ENCODE results near the gene KIAA1614. TPM values are rescaled to one million over a fixed set of nuclear protein-coding genes. Genes with fewer than 3 reads are reported as not detected.

Gene KIAA1614
- total RNA-seq, 2 experiments from 2014 or later = not detected

DNA sequence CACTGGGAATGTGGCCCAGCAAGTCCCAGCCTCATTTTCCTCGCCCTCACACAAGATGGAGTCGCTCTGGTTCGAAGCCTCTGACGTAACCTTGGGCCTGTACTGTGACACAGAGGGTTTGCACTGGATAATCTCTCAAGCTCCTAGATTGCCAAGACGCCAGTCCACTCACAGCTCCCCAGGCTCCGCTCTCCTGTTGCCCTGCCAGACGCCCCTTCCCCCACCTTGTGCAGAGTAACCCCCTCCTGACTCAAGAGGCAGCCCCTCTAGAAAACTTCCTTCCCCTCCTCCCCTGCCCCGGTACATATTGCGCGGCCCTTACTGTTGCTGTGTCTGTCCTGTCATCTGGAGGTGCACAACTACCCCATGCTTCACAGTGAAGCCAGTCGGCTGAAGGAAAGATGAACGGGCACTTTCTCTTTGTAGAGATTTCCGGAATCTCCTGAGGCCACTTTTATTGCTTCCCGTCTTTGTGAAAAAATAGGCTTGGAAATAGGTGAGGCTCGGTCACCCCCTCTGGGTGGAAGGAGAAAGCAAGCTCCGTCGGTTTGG, 981 bp upstream of the KIAA1614 start:
- no peak overlapping the region for H3K27ac Mint-ChIP-seq
- no peak overlapping the region for H3K4me3 Mint-ChIP-seq
- no peak for DNase-seq
- H3K9me3 Mint-ChIP-seq = no peaks in the 10 kb centered on the region
- intact Hi-C loops (cut with micrococcal nuclease) = no loop called here
- CTCF ChIA-PET = no interaction called here
- H3K27me3 Mint-ChIP-seq (ENCODE audit: low read depth) = peaks cover 39% of the 10 kb centered on the region
- H3K4me1 Mint-ChIP-seq (ENCODE audit: low read depth) = peaks cover 8% of the 10 kb centered on the region
- no peaks in the 10 kb centered on the region for H3K36me3 Mint-ChIP-seq (ENCODE audit: low read depth)

DNA sequence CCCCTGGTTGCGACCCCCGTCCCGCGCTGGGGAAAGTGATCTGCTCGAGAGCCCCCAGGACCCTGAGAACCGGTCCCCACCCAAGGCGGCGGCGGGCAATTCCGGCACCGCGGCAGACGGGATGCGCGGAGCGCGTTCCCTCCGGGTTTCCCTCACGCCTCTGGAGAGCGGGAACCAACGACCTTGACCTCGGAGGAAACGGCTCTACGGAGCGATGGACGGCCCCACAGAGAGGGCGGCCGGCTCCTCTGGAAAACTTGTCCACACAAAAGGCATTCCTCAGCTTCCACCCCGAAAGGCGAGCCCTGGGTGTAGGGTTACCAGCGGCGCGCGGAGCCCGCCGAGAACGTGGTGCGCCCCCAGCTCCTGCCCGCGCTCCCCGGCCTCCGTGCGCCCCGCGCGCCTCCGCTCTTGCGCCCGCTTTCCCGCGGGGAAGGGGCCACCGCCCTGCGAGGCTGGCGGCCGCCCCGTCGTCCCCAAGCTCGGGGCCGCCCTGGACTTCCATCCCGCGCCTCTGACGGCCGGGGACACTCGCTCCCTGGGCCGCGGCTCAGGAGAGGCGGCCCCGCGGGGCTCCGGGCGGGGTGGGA, 391 bp upstream of the KIAA1614 start:
- intact Hi-C loops (cut with micrococcal nuclease) = no loop called here
- Mint-ChIP-seq H3K36me3 (ENCODE audit: low read depth) (no peaks in the 10 kb centered on the region), H3K27me3 (ENCODE audit: low read depth) (peaks cover 38% of the 10 kb centered on the region), H3K4me1 (ENCODE audit: low read depth) (peaks cover 8% of the 10 kb centered on the region), H3K27ac (no peak overlapping the region), H3K4me3 (peak overlapping the region; percentile 21), H3K9me3 (no peaks in the 10 kb centered on the region)
- no peak for DNase-seq
- CTCF ChIA-PET = no interaction called here

- CTCF ChIA-PET = interaction anchor here (1.4 kb wide), 1 partner anchor 15 kb away, joined by 3 read pairs; no protein-coding TSS in a partner anchor
- Mint-ChIP-seq H3K4me3 (no peak overlapping the region), H3K36me3 (ENCODE audit: low read depth) (no peaks in the 10 kb centered on the region), H3K27me3 (ENCODE audit: low read depth) (peaks cover 32% of the 10 kb centered on the region), H3K9me3 (no peaks in the 10 kb centered on the region), H3K27ac (no peak overlapping the region), H3K4me1 (ENCODE audit: low read depth) (peaks cover 3% of the 10 kb centered on the region)
- no peak for DNase-seq
- intact Hi-C loops (cut with micrococcal nuclease) = no loop called here
Observed at GRCh38 chr1:180915426-180915965, 2.8 kb downstream of the KIAA1614 start.

DNA sequence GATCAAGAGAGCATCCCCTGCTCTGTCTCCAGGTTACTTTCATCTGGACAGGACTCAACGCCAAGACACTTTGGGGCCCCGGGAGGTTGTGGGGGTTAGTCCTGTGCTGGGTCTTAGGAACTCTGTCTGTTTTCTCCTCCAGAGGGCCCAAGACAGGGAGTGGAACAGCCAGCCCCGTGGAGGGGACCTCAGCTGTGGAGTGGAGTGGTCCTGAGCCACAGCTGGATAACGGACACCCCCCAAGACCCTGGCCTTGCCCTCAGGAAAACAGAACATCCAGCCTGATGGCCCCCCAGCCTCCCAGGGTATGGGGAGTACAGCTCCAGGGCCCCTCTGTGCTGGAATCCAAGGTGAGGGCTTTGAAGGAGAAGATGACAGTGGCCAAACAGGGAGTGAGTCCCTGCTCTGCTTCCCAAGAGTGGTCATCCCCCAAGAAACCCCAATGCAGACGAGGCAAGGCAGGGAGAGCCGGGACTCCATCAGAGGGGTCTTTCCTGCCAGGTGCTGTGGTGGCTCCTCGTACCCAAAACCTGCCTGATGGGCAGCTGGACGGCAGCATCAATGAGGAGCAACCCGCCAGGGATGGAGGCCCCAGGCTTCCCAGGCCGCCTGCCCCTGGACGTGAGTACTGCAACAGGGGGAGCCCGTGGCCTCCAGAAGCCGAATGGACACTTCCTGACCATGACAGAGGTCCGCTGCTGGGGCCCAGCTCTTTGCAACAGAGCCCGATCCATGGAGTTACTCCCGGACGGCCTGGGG, 3.5 kb downstream of the KIAA1614 start:
- intact Hi-C loops (cut with micrococcal nuclease) = no loop called here
- Mint-ChIP-seq H3K4me3 (no peak overlapping the region), H3K36me3 (ENCODE audit: low read depth) (no peaks in the 10 kb centered on the region), H3K9me3 (no peaks in the 10 kb centered on the region), H3K27ac (no peak overlapping the region), H3K4me1 (ENCODE audit: low read depth) (peaks cover 3% of the 10 kb centered on the region), H3K27me3 (ENCODE audit: low read depth) (peaks cover 28% of the 10 kb centered on the region)
- CTCF ChIA-PET = no interaction called here
- DNase-seq = no peak

- peaks cover 3% of the 10 kb centered on the region for H3K4me1 Mint-ChIP-seq (ENCODE audit: low read depth)
- intact Hi-C loops (cut with micrococcal nuclease) = no loop called here
- CTCF ChIA-PET = no interaction called here
Observed at GRCh38 chr1:180916771-180917170, 4.1 kb downstream of the KIAA1614 start.

GRCh38 chr1:180917306-180918065, 4.8 kb downstream of the KIAA1614 start:
- intact Hi-C loops (cut with micrococcal nuclease) = no loop called here
- H3K9me3 Mint-ChIP-seq = no peaks in the 10 kb centered on the region
- CTCF ChIA-PET = no interaction called here
- no peak for DNase-seq
- H3K4me3 Mint-ChIP-seq = no peak overlapping the region
- H3K36me3 Mint-ChIP-seq (ENCODE audit: low read depth) = no peaks in the 10 kb centered on the region
- peaks cover 3% of the 10 kb centered on the region for H3K4me1 Mint-ChIP-seq (ENCODE audit: low read depth)
- H3K27me3 Mint-ChIP-seq (ENCODE audit: low read depth) = peaks cover 19% of the 10 kb centered on the region
- H3K27ac Mint-ChIP-seq = no peak overlapping the region

More at GRCh38 chr1:180916771-180917170, 4.1 kb downstream of the KIAA1614 start:
- no peak overlapping the region for H3K27ac Mint-ChIP-seq
- H3K36me3 Mint-ChIP-seq (ENCODE audit: low read depth) = no peaks in the 10 kb centered on the region
- no peaks in the 10 kb centered on the region for H3K9me3 Mint-ChIP-seq
- peaks cover 22% of the 10 kb centered on the region for H3K27me3 Mint-ChIP-seq (ENCODE audit: low read depth)
- no peak overlapping the region for H3K4me3 Mint-ChIP-seq
- DNase-seq = no peak

DNA sequence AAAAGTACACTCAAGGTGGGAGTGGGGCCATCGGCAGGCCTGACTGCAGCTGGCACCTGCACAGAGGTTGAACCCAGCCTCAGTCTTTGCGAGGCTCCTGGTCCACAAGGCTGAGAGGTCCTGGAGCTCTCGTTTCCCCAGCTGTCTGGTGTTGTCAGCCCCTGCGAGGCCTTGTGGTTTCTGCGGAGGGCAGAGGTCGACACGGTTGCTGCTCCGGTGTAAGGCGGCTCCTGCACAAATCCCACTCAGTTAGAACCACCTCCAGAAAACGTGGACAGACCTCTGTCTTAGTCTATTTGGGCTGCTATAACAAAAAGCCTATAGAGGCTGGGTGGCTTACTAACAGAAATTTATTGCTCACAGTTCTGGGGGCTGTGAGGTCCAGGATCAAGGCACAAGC, 5.8 kb downstream of the KIAA1614 start:
- H3K36me3 Mint-ChIP-seq (ENCODE audit: low read depth) = no peaks in the 10 kb centered on the region

GRCh38 chr1:180919183-180919700, 6.5 kb downstream of the KIAA1614 start:
- no peaks in the 10 kb centered on the region for H3K9me3 Mint-ChIP-seq
- CTCF ChIA-PET = no interaction called here
- no peak overlapping the region for H3K4me3 Mint-ChIP-seq
- intact Hi-C loops (cut with micrococcal nuclease) = no loop called here
- no peaks in the 10 kb centered on the region for H3K4me1 Mint-ChIP-seq (ENCODE audit: low read depth)
- no peak overlapping the region for H3K27ac Mint-ChIP-seq
- H3K36me3 Mint-ChIP-seq (ENCODE audit: low read depth) = no peaks in the 10 kb centered on the region
- no peak for DNase-seq
- peaks cover 9% of the 10 kb centered on the region for H3K27me3 Mint-ChIP-seq (ENCODE audit: low read depth)

More for the DNA sequence above, 5.8 kb downstream of the KIAA1614 start:
- Mint-ChIP-seq H3K4me3 (no peak overlapping the region), H3K27ac (no peak overlapping the region), H3K4me1 (ENCODE audit: low read depth) (no peaks in the 10 kb centered on the region), H3K27me3 (ENCODE audit: low read depth) (peaks cover 16% of the 10 kb centered on the region), H3K9me3 (no peaks in the 10 kb centered on the region)
- no peak for DNase-seq
- intact Hi-C loops (cut with micrococcal nuclease) = no loop called here
- CTCF ChIA-PET = interaction anchor here (0.6 kb wide), 1 partner anchor 228 kb away, joined by 3 read pairs; no protein-coding TSS in a partner anchor

DNA sequence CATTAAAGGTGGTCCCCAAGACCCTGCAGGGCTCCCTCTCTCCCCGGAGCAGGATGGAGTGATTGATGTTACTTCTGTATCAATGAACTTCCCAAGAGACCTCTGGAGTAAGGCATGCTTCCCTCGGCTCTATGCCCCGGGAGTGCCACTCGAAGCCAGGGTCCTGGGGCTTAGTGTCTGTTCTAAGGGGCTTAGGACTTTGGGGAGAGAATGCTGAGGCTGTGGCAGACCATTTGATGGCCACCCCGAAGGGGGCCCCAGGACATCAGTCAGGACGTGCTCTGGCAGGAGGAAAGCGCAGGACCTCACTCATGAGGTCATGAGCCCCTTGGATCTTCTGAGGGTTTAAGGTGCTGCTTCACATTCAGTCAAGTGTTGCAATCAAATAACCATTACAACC, 7.5 kb downstream of the KIAA1614 start:
- Mint-ChIP-seq H3K9me3 (no peaks in the 10 kb centered on the region), H3K4me3 (no peak overlapping the region), H3K27ac (no peak overlapping the region), H3K4me1 (ENCODE audit: low read depth) (no peaks in the 10 kb centered on the region), H3K27me3 (ENCODE audit: low read depth) (peaks cover 5% of the 10 kb centered on the region), H3K36me3 (ENCODE audit: low read depth) (no peaks in the 10 kb centered on the region)
- intact Hi-C loops (cut with micrococcal nuclease) = loop anchor here (1.0 kb wide), 1 partner anchor 38 kb away; no protein-coding TSS in a partner anchor
- no peak for DNase-seq
- CTCF ChIA-PET = interaction anchor here (0.7 to 1.0 kb wide), 2 partner anchors 18 to 39 kb away, joined by 3 to 4 read pairs; no protein-coding TSS in a partner anchor

GRCh38 chr1:180920702-180921101, 8.0 kb downstream of the KIAA1614 start:
- intact Hi-C loops (cut with micrococcal nuclease) = loop anchor here (1.0 kb wide), 1 partner anchor 38 kb away; no protein-coding TSS in a partner anchor
- no peak for DNase-seq
- no peaks in the 10 kb centered on the region for H3K27me3 Mint-ChIP-seq (ENCODE audit: low read depth)

DNA sequence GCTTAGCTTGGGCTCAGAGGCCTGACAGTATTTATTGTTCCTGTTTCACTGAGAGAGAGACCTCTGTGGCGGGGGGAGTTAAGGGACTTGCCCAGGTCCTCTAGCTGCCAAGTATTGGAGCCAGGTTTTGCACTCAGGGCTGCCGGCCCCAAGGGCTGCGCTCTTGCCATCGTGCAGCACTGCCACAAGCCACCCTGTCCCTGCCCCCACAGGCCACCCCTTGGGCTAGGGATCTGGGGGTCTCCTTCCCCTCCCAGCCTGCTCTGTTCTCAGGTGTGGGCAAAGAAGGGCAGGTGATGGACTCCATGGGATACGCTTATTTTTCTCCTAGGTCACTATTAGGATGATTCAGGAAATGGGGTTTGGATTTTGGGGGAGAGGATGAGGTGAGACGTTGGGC, 8.7 kb downstream of the KIAA1614 start:
- no peaks in the 10 kb centered on the region for H3K27me3 Mint-ChIP-seq (ENCODE audit: low read depth)

More at GRCh38 chr1:180920702-180921101, 8.0 kb downstream of the KIAA1614 start:
- no peak overlapping the region for H3K4me3 Mint-ChIP-seq
- no peaks in the 10 kb centered on the region for H3K36me3 Mint-ChIP-seq (ENCODE audit: low read depth)
- no peaks in the 10 kb centered on the region for H3K4me1 Mint-ChIP-seq (ENCODE audit: low read depth)
- CTCF ChIA-PET = interaction anchor here (0.5 to 1.0 kb wide), 3 partner anchors 18 to 65 kb away, joined by 3 to 4 read pairs (median 3); no protein-coding TSS in a partner anchor
- H3K27ac Mint-ChIP-seq = no peak overlapping the region
- H3K9me3 Mint-ChIP-seq = no peaks in the 10 kb centered on the region

More for the DNA sequence above, 8.7 kb downstream of the KIAA1614 start:
- no peaks in the 10 kb centered on the region for H3K36me3 Mint-ChIP-seq (ENCODE audit: low read depth)
- DNase-seq = no peak
- no peaks in the 10 kb centered on the region for H3K9me3 Mint-ChIP-seq
- intact Hi-C loops (cut with micrococcal nuclease) = no loop called here
- no peak overlapping the region for H3K4me3 Mint-ChIP-seq
- no peak overlapping the region for H3K27ac Mint-ChIP-seq
- CTCF ChIA-PET = interaction anchor here (0.5 to 1.0 kb wide), 2 partner anchors 19 to 66 kb away, joined by 3 to 4 read pairs; no protein-coding TSS in a partner anchor
- H3K4me1 Mint-ChIP-seq (ENCODE audit: low read depth) = no peaks in the 10 kb centered on the region

Data from activated naive CD4-positive, alpha-beta T cell treated with anti-CD3 and anti-CD28 coated beads for 36 hours (primary cell).